A549 (cell line): Measurements from ENCODE around the gene SLC29A2.

ENCODE experiments used
- CEBPB ChIP-seq, 2 experiments: fragments of >200 bp in 1 of 2; sonication (Bioruptor Twin) in 1 of 2; formaldehyde crosslinking in 1 of 2; IDR thresholded peaks; 2 replicates each; pipeline ENCODE4 v1.6.1; 2012 to 2016
- CHD4 ChIP-seq: fragments of 200-600 bp; sonication (generic); IDR thresholded peaks from 2 replicates; pipeline ENCODE4 v1.6.1; 2016; ENCODE audit warnings: antibody characterized with exemption, mild to moderate bottlenecking, borderline replicate concordance
- CTCF ChIP-seq: fragments of >200 bp; sonication (Bioruptor Twin); formaldehyde crosslinking; IDR thresholded peaks from 3 replicates; pipeline ENCODE4 v1.5.1; 2016
- EHMT2 ChIP-seq: fragments of 200-600 bp; sonication (generic); IDR thresholded peaks from 2 replicates; pipeline ENCODE4 v1.6.1; 2016; ENCODE audit warnings: antibody characterized with exemption, low read depth, mild to moderate bottlenecking, moderate library complexity
- MAX ChIP-seq: IDR thresholded peaks from 2 replicates; pipeline ENCODE4 v1.6.1; 2012
- PHF8 ChIP-seq: fragments of 200-600 bp; sonication (generic); IDR thresholded peaks from 2 replicates; pipeline ENCODE4 v1.6.1; 2016; ENCODE audit warnings: low read depth, mild to moderate bottlenecking, antibody characterized with exemption, moderate library complexity, borderline replicate concordance
- POLR2A ChIP-seq: IDR thresholded peaks from 2 replicates; pipeline ENCODE4 v1.6.1; 2012; ENCODE audit warnings: mild to moderate bottlenecking, low read length
- SMC3 ChIP-seq: fragments of >200 bp; sonication (Bioruptor Twin); formaldehyde crosslinking; IDR thresholded peaks from 3 replicates; pipeline ENCODE4 v1.6.1; 2018; ENCODE audit warnings: inconsistent platforms
- ZNF302 ChIP-seq: fragments of 250-450 bp; sonication (Bioruptor Pico); IDR thresholded peaks from 2 replicates; pipeline ENCODE4 v1.9.0; 2021; ENCODE audit warnings: inconsistent platforms, mild to moderate bottlenecking, moderate library complexity
- TF ChIP-seq, protein P1 (sequence below): fragments of 200-600 bp; sonication (generic); IDR thresholded peaks from 2 replicates; pipeline ENCODE4 v1.6.1; 2016; ENCODE audit warnings: antibody characterized with exemption, mild to moderate bottlenecking, moderate library complexity

DNA sequence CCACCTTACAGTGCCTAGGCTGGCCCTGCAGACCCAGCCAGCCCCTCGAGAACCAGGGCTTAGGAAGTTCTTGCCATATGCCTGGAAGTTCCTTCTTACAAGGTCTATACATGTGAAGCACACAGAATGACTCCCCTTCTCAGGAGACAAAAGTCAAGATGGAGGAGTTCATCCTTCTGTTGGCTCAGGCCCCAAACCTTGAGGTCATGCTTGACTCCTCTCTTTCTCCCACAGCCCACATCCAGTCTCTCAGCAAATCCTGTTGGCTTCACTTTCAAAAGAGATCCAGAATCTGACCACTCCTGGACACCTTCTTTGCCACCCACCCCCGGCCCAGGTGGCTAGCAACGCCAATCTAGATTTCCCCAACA, 53.0 kb downstream of the SLC29A2 start:
- TF ChIP-seq EHMT2 = no peak
- TF ChIP-seq ZNF302 (CRISPR knock-in tag) = no peak
- no peak for TF ChIP-seq POLR2A
- no peak for TF ChIP-seq CHD4
- TF ChIP-seq CTCF = no peak
- TF ChIP-seq, protein P1, sequence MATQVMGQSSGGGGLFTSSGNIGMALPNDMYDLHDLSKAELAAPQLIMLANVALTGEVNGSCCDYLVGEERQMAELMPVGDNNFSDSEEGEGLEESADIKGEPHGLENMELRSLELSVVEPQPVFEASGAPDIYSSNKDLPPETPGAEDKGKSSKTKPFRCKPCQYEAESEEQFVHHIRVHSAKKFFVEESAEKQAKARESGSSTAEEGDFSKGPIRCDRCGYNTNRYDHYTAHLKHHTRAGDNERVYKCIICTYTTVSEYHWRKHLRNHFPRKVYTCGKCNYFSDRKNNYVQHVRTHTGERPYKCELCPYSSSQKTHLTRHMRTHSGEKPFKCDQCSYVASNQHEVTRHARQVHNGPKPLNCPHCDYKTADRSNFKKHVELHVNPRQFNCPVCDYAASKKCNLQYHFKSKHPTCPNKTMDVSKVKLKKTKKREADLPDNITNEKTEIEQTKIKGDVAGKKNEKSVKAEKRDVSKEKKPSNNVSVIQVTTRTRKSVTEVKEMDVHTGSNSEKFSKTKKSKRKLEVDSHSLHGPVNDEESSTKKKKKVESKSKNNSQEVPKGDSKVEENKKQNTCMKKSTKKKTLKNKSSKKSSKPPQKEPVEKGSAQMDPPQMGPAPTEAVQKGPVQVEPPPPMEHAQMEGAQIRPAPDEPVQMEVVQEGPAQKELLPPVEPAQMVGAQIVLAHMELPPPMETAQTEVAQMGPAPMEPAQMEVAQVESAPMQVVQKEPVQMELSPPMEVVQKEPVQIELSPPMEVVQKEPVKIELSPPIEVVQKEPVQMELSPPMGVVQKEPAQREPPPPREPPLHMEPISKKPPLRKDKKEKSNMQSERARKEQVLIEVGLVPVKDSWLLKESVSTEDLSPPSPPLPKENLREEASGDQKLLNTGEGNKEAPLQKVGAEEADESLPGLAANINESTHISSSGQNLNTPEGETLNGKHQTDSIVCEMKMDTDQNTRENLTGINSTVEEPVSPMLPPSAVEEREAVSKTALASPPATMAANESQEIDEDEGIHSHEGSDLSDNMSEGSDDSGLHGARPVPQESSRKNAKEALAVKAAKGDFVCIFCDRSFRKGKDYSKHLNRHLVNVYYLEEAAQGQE = no peak
- no peak for TF ChIP-seq MAX
- no peak for TF ChIP-seq PHF8
- TF ChIP-seq CEBPB (IDR thresholded peaks at IDR 0.05) = no peak
- TF ChIP-seq SMC3 = no peak
